Measurements from ENCODE around the gene ETV3L.

The ETV3L gene

GRCh38 chr1:157135646-157136045, 36.0 kb upstream of the ETV3L start:
- no peak for TF ChIP-seq BACH2 (CRISPR knock-in tag; IDR thresholded peaks at IDR 0.05; ENCODE audit: borderline replicate concordance)
- TF ChIP-seq CREB5 (CRISPR knock-in tag; IDR thresholded peaks at IDR 0.05; ENCODE audit: low read depth) = no peak
- TF ChIP-seq ISL1 (CRISPR knock-in tag; IDR thresholded peaks at IDR 0.05) = no peak
- no peak for TF ChIP-seq RARB (CRISPR knock-in tag; IDR thresholded peaks at IDR 0.05)
- TF ChIP-seq POU6F1 (CRISPR knock-in tag; IDR thresholded peaks at IDR 0.05; ENCODE audit: borderline replicate concordance, low read depth) = no peak
- TF ChIP-seq TSHZ2 (CRISPR knock-in tag; IDR thresholded peaks at IDR 0.05) = no peak
- TF ChIP-seq ESRRG (CRISPR knock-in tag; IDR thresholded peaks at IDR 0.05) = no peak
- TF ChIP-seq PPARA (CRISPR knock-in tag; IDR thresholded peaks at IDR 0.05; ENCODE audit: borderline replicate concordance) = no peak
- TF ChIP-seq ZC3H10 (CRISPR knock-in tag; IDR thresholded peaks at IDR 0.05) = no peak
- TF ChIP-seq ZFP30 (CRISPR knock-in tag; IDR thresholded peaks at IDR 0.05) = no peak
- no peak for TF ChIP-seq ZNF8 (CRISPR knock-in tag; IDR thresholded peaks at IDR 0.05)
- TF ChIP-seq TOX (CRISPR knock-in tag; IDR thresholded peaks at IDR 0.05; ENCODE audit: borderline replicate concordance) = no peak
- TF ChIP-seq ZFP3 (CRISPR knock-in tag; IDR thresholded peaks at IDR 0.05) = no peak
- TF ChIP-seq ZNF565 (CRISPR knock-in tag; conservative IDR thresholded peaks at IDR 0.05; ENCODE audit: low read depth) = no peak
- TF ChIP-seq SNAI2 (CRISPR knock-in tag; IDR thresholded peaks at IDR 0.05) = no peak
- no peak for TF ChIP-seq ARNTL (CRISPR knock-in tag; IDR thresholded peaks at IDR 0.05; ENCODE audit: borderline replicate concordance, low read depth)
- no peak for TF ChIP-seq CSRNP3 (CRISPR knock-in tag; IDR thresholded peaks at IDR 0.05)
- no peak for ATAC-seq

- ATAC-seq = no peak
- TF ChIP-seq ZNF565 (CRISPR knock-in tag; conservative IDR thresholded peaks at IDR 0.05; ENCODE audit: low read depth) (no peak), BACH2 (CRISPR knock-in tag; IDR thresholded peaks at IDR 0.05; ENCODE audit: borderline replicate concordance) (no peak), PATZ1 (CRISPR knock-in tag; IDR thresholded peaks at IDR 0.05; ENCODE audit: borderline replicate concordance) (no peak), ZFP3 (CRISPR knock-in tag; IDR thresholded peaks at IDR 0.05) (no peak), ZC3H10 (CRISPR knock-in tag; IDR thresholded peaks at IDR 0.05) (no peak), PPARA (CRISPR knock-in tag; IDR thresholded peaks at IDR 0.05; ENCODE audit: borderline replicate concordance) (no peak), CSRNP3 (CRISPR knock-in tag; IDR thresholded peaks at IDR 0.05) (no peak), CSDC2 (CRISPR knock-in tag; IDR thresholded peaks at IDR 0.05) (no peak), ZFP30 (CRISPR knock-in tag; IDR thresholded peaks at IDR 0.05) (no peak), GLIS3 (CRISPR knock-in tag; IDR thresholded peaks at IDR 0.05) (no peak), TSHZ2 (CRISPR knock-in tag; IDR thresholded peaks at IDR 0.05) (no peak), ESRRG (CRISPR knock-in tag; IDR thresholded peaks at IDR 0.05) (no peak), ARNTL (CRISPR knock-in tag; IDR thresholded peaks at IDR 0.05; ENCODE audit: borderline replicate concordance, low read depth) (no peak), SNAI2 (CRISPR knock-in tag; IDR thresholded peaks at IDR 0.05) (no peak)
These were observed 35.5 kb upstream of the ETV3L start for GRCh38 chr1:157135070-157135469.

All from SK-N-SH treated with all-trans-retinoic acid at 6 μM for 48 hours (cell line).